GM12892 (cell line): ENCODE data around the gene MAP2K5.

Source experiments
- POLR2A ChIP-seq: IDR thresholded peaks from 2 replicates; pipeline ENCODE4 v1.6.1; 2011; ENCODE audit warnings: low read depth, low read length, control low read depth
- TAF1 ChIP-seq: IDR thresholded peaks from 2 replicates; pipeline ENCODE4 v1.6.1; 2011; ENCODE audit warnings: low read depth, mild to moderate bottlenecking, control low read depth, low read length, borderline replicate concordance

GRCh38 chr15:67501836-67502461, 40.6 kb upstream of the MAP2K5 start:
- TF ChIP-seq POLR2A (no peak), TAF1 (no peak)
